ENCODE data around the gene CORIN. TPM values are rescaled to one million over a fixed set of nuclear protein-coding genes. Genes with fewer than 3 reads are reported as not detected.
"Not testable (repeated sequence)": the region's sequence is repeated elsewhere in the genome, so short reads cannot be mapped to it uniquely, and the experiment has no call there.

CORIN gene
- total RNA-seq, 1 donor from 2014 or later: 0.20 TPM

GRCh38 chr4:47577779-47578553 is 259.9 kb downstream of the CORIN start:
- no peak for ATAC-seq
- DNase-seq (ENCODE audit: low spot score): no peak

GRCh38 chr4:47572981-47573380 is 264.9 kb downstream of the CORIN start:
- no peak for ATAC-seq
- no peak for DNase-seq (ENCODE audit: low spot score)

GRCh38 chr4:47570816-47571215 is 267.1 kb downstream of the CORIN start:
- no peak for DNase-seq (ENCODE audit: low spot score)
- no peak for ATAC-seq

GRCh38 chr4:47567511-47567910 is 270.4 kb downstream of the CORIN start:
- no peak for DNase-seq (ENCODE audit: low spot score)
- no peak for ATAC-seq

GRCh38 chr4:47566969-47567368 is 270.9 kb downstream of the CORIN start:
- DNase-seq (ENCODE audit: low spot score) (no peak), ATAC-seq (peak; percentile 29)

GRCh38 chr4:47566566-47566965 is 271.3 kb downstream of the CORIN start:
- DNase-seq (ENCODE audit: low spot score): no peak
- peak; percentile 63 for ATAC-seq

- no peak for DNase-seq (ENCODE audit: low spot score)
- no peak for ATAC-seq
Observed at GRCh38 chr4:47562297-47562696, 275.6 kb downstream of the CORIN start.

- peak; percentile 85 for ATAC-seq
- DNase-seq (ENCODE audit: low spot score): no peak
Observed at GRCh38 chr4:47561331-47561730, 276.5 kb downstream of the CORIN start.

GRCh38 chr4:47560682-47561081 is 277.2 kb downstream of the CORIN start:
- ATAC-seq (no peak), DNase-seq (ENCODE audit: low spot score) (no peak)

- ATAC-seq (no peak), DNase-seq (ENCODE audit: low spot score) (no peak)
Observed at GRCh38 chr4:47557255-47557654, 280.6 kb downstream of the CORIN start.

- not testable (repeated sequence) for ATAC-seq; DNase-seq (ENCODE audit: low spot score)
Observed at GRCh38 chr4:47555920-47556319, 281.9 kb downstream of the CORIN start.

- no peak for ATAC-seq
- no peak for DNase-seq (ENCODE audit: low spot score)
Observed at GRCh38 chr4:47553329-47554125, 284.3 kb downstream of the CORIN start.

GRCh38 chr4:47551682-47552081 is 286.2 kb downstream of the CORIN start:
- DNase-seq (ENCODE audit: low spot score) (no peak), ATAC-seq (no peak)

- ATAC-seq (no peak), DNase-seq (ENCODE audit: low spot score) (no peak)
Observed at GRCh38 chr4:47550899-47551548, 286.8 kb downstream of the CORIN start.

- DNase-seq (ENCODE audit: low spot score); ATAC-seq: not testable (repeated sequence)
Observed at GRCh38 chr4:47550357-47550756, 287.5 kb downstream of the CORIN start.

Other genes with a start within 250 kb of the CORIN start
- gene NFXL1, start 76.5 kb upstream of the CORIN start, total RNA-seq: 5.7 TPM
- 13.7 TPM for gene CNGA1, start 178.6 kb upstream of the CORIN start, total RNA-seq
- gene NIPAL1, start 178.7 kb upstream of the CORIN start, total RNA-seq: 11.6 TPM